WTC11 (cell line): ENCODE results near the gene ATRIP. TPM values are rescaled to one million over a fixed set of nuclear protein-coding genes. Genes with fewer than 3 reads are reported as not detected.

ENCODE experiments used
- ATAC-seq: fragments of 200-7000 bp; cut with Tn5 transposase; 2 replicates; pipeline ENCODE4 v1.10.0; 2021; ENCODE audit warnings: mild to moderate bottlenecking, moderate library complexity
- CTCF ChIA-PET: fragments of 300-600 bp; sonication (Branson Sonifier 250); formaldehyde crosslinking; loops from one replicate; lab custom pipeline; 2021; ENCODE audit warnings: antibody characterized with exemption; lab: Charles Lee
- POLR2A ChIA-PET: fragments of 350-600 bp; sonication (Branson Sonifier 250); formaldehyde crosslinking; loops from one replicate; lab custom pipeline; 2021; ENCODE audit warnings: antibody characterized with exemption; lab: Charles Lee
- DNase-seq: peaks from one replicate; pipeline ENCODE4 v3.0.0; 2021; ENCODE audit warnings: low spot score
- H3K27ac Mint-ChIP-seq: 2 replicates; pipeline ENCODE4 v1.8.0; 2021; ENCODE audit warnings: mixed read lengths
- H3K27me3 Mint-ChIP-seq: 2 replicates; pipeline ENCODE4 v1.8.0; 2021; ENCODE audit warnings: low read depth, mild to moderate bottlenecking, moderate library complexity, mixed read lengths
- H3K36me3 Mint-ChIP-seq: 2 replicates; pipeline ENCODE4 v1.8.0; 2021; ENCODE audit warnings: mixed read lengths
- H3K4me1 Mint-ChIP-seq: 2 replicates; pipeline ENCODE4 v1.8.0; 2022; ENCODE audit warnings: mixed read lengths
- H3K4me3 Mint-ChIP-seq: 2 replicates; pipeline ENCODE4 v1.8.0; 2021; ENCODE audit warnings: mild to moderate bottlenecking, moderate library complexity, mixed read lengths
- H3K9me3 Mint-ChIP-seq: 2 replicates; pipeline ENCODE4 v1.8.0; 2021; ENCODE audit warnings: mixed read lengths
- ATF6 ChIP-seq: sonication (generic); formaldehyde crosslinking; IDR thresholded peaks from 2 replicates; pipeline ENCODE4 v1.8.1; 2023; ENCODE audit warnings: mild to moderate bottlenecking, missing genetic modification reagents
- CTCF ChIP-seq: fragments of 200-600 bp; IDR thresholded peaks from 2 replicates; pipeline ENCODE4 v1.8.0; 2022; ENCODE audit warnings: antibody characterized with exemption
- E2F4 ChIP-seq: sonication (generic); formaldehyde crosslinking; IDR thresholded peaks from 2 replicates; pipeline ENCODE4 v1.8.1; 2022; ENCODE audit warnings: low read depth, mild to moderate bottlenecking, moderate library complexity, missing genetic modification reagents, borderline replicate concordance
- E2F5 ChIP-seq: sonication (generic); formaldehyde crosslinking; IDR thresholded peaks from 2 replicates; pipeline ENCODE4 v1.8.1; 2022; ENCODE audit warnings: mild to moderate bottlenecking, moderate library complexity, missing genetic modification reagents
- ERG ChIP-seq: fragments of 250-450 bp; sonication (Bioruptor Pico); IDR thresholded peaks from 2 replicates; pipeline ENCODE4 v1.8.0; 2021; ENCODE audit warnings: mild to moderate bottlenecking
- HMGA2 ChIP-seq: fragments of 250-450 bp; sonication (Bioruptor Pico); IDR thresholded peaks from 2 replicates; pipeline ENCODE4 v1.4.0; 2021; ENCODE audit warnings: mild to moderate bottlenecking, moderate library complexity
- HMGXB4 ChIP-seq: sonication (generic); formaldehyde crosslinking; IDR thresholded peaks from 2 replicates; pipeline ENCODE4 v1.8.1; 2023; ENCODE audit warnings: mild to moderate bottlenecking, moderate library complexity, missing genetic modification reagents
- MXD4 ChIP-seq: fragments of 250-450 bp; sonication (Bioruptor Pico); IDR thresholded peaks from 2 replicates; pipeline ENCODE4 v1.8.0; 2021; ENCODE audit warnings: mild to moderate bottlenecking, moderate library complexity, borderline replicate concordance
- MYBL2 ChIP-seq: sonication (generic); formaldehyde crosslinking; IDR thresholded peaks from 2 replicates; pipeline ENCODE4 v1.8.1; 2023; ENCODE audit warnings: mild to moderate bottlenecking, moderate library complexity, missing genetic modification reagents
- NFATC4 ChIP-seq: fragments of 250-450 bp; sonication (Bioruptor Pico); IDR thresholded peaks from 2 replicates; pipeline ENCODE4 v1.9.0; 2021; ENCODE audit warnings: mild to moderate bottlenecking
- PRDM15 ChIP-seq: sonication (generic); formaldehyde crosslinking; IDR thresholded peaks from 2 replicates; pipeline ENCODE4 v1.8.0; 2022; ENCODE audit warnings: missing genetic modification reagents
- ZNF138 ChIP-seq: sonication (generic); formaldehyde crosslinking; conservative IDR thresholded peaks from 2 replicates; pipeline ENCODE4 v1.8.1; 2022; ENCODE audit warnings: mild to moderate bottlenecking, moderate library complexity, missing genetic modification reagents
- ZNF416 ChIP-seq: fragments of 250-450 bp; sonication (Bioruptor Pico); IDR thresholded peaks from 2 replicates; pipeline ENCODE4 v1.9.0; 2021; ENCODE audit warnings: mild to moderate bottlenecking, inconsistent platforms
- ZNF423 ChIP-seq: fragments of 250-450 bp; sonication (Bioruptor Pico); IDR thresholded peaks from 2 replicates; pipeline ENCODE4 v2.1.2; 2022; ENCODE audit warnings: mild to moderate bottlenecking, moderate library complexity
- ZNF512 ChIP-seq: sonication (generic); formaldehyde crosslinking; IDR thresholded peaks from 2 replicates; pipeline ENCODE4 v1.8.1; 2022; ENCODE audit warnings: missing genetic modification reagents, borderline replicate concordance
- ZNF532 ChIP-seq: fragments of 250-450 bp; sonication (Bioruptor Pico); IDR thresholded peaks from 2 replicates; pipeline ENCODE4 v1.9.0; 2021; ENCODE audit warnings: mild to moderate bottlenecking, borderline replicate concordance
- total RNA-seq: library from RNA; stranded (reverse); gene quantifications from 3 replicates; pipeline ENCODE4 v1.2.3, GENCODE V29; 2021

The ATRIP gene
- total RNA-seq, 1 experiment from 2014 or later, result 18.2 TPM

- DNase-seq (peak; percentile 57), ATAC-seq (peak; percentile 29)
- Mint-ChIP-seq H3K4me1 (peaks cover 36% of the 10 kb centered on the region), H3K36me3 (peaks cover 7% of the 10 kb centered on the region), H3K27me3 (no peaks in the 10 kb centered on the region; the same call in none of the 2 replicates), H3K4me3 (peak overlapping the region; percentile 82), H3K27ac (peak overlapping the region; percentile 80; the same call in 1 of the 2 replicates), H3K9me3 (peaks cover 1% of the 10 kb centered on the region)
- POLR2A ChIA-PET, result interaction anchor here (0.6 to 2.8 kb wide), 3 partner anchors 30 to 57 kb away, joined by 4 to 21 read pairs (median 10); partner anchors contain the start of gene ATRIP
- CTCF ChIA-PET, result interaction anchor here (1.7 to 9.1 kb wide), 3 partner anchors 29 to 132 kb away, joined by 5 to 168 read pairs (median 13); partner anchors contain the start of gene SLC26A6
- no peak for TF ChIP-seq PRDM15 (CRISPR knock-in tag)
- no peak for TF ChIP-seq ZNF423 (CRISPR knock-in tag)
- TF ChIP-seq ZNF416, result no peak
- TF ChIP-seq HMGA2 (CRISPR knock-in tag), result no peak
- TF ChIP-seq ZNF512, result no peak
- no peak for TF ChIP-seq CTCF
- TF ChIP-seq HMGXB4, result peak; percentile 5; the same call in 1 of the 2 replicates
- peak; percentile 57; the same call in 1 of the 2 replicates for TF ChIP-seq ZNF138
- no peak for TF ChIP-seq NFATC4 (CRISPR knock-in tag)
- TF ChIP-seq MYBL2, result no peak
- no peak for TF ChIP-seq ATF6 (CRISPR knock-in tag)
- TF ChIP-seq ZNF532, result no peak
- no peak for TF ChIP-seq ERG (CRISPR knock-in tag)
- TF ChIP-seq MXD4, result no peak
- TF ChIP-seq E2F4 (CRISPR knock-in tag), result no peak
- TF ChIP-seq E2F5, result no peak
These were observed 57.0 kb downstream of the ATRIP start for GRCh38 chr3:48503401-48504050.
